HCT116 (cell line): ENCODE measurements around the gene RASGRF1. TPM values are rescaled to one million over a fixed set of nuclear protein-coding genes. Genes with fewer than 3 reads are reported as not detected.

Experiments used
- ATAC-seq: fragments of 200-7000 bp; cut with Tn5 transposase; 2 replicates; pipeline ENCODE4 v1.9.1; 2020; ENCODE audit warnings: mild to moderate bottlenecking, moderate library complexity
- BruUV-seq: library from RNA; stranded (reverse); fragments of 400-500 nt; replicated peaks from 2 replicates; lab custom pipeline; 2021; lab: Mats Ljungman, UMichigan
- CTCF ChIA-PET: fragments of 300-600 bp; sonication (Branson Sonifier 250); formaldehyde crosslinking; loops from one replicate; lab custom pipeline; 2021; ENCODE audit warnings: antibody characterized with exemption; lab: Charles Lee
- POLR2A ChIA-PET: fragments of 300-600, 350-600 bp; sonication (Branson Sonifier 250); formaldehyde crosslinking; loops from one replicate; lab custom pipeline; 2021; ENCODE audit warnings: antibody characterized with exemption; lab: Charles Lee
- RAD21 ChIA-PET, 2 experiments: fragments of 300-600 bp; sonication (Branson Sonifier 250); formaldehyde crosslinking; loops; one replicate each; lab custom pipeline; 2023; ENCODE audit warnings: low total read pairs in 2 of 2; ENCODE audit not compliant: uncharacterized antibody in 2 of 2, unreplicated experiment in 2 of 2, low non-redundant PET in 1 of 2; lab: Charles Lee
- DNase-seq: peaks from one replicate; pipeline ENCODE4 v3.0.0-alpha.2; 2010; ENCODE audit warnings: low read depth, low spot score
- H2AFZ ChIP-seq: fragments of 200-600 bp; shearing (Covaris generic), sonication (generic); 2 replicates; pipeline ENCODE4 v1.6.1; 2017; ENCODE audit warnings: low read depth, mixed run types, mixed read lengths, antibody characterized with exemption, low read length; ENCODE audit not compliant: poor library complexity, severe bottlenecking
- H3K27ac ChIP-seq: 2 replicates; pipeline ENCODE4 v1.5.1; 2012; ENCODE audit warnings: low read depth, low read length
- H3K27me3 ChIP-seq: fragments of 200-600 bp; sonication (generic); 2 replicates; pipeline ENCODE4 v1.6.1; 2016; ENCODE audit warnings: mixed run types, low read length, mixed read lengths; ENCODE audit not compliant: insufficient read depth
- H3K36me3 ChIP-seq, 2 experiments: fragments of 200-500 bp in 1 of 2; fragments of 200-600 bp in 1 of 2; sonication (Bioruptor generic) in 1 of 2; sonication (generic) in 1 of 2; 2 replicates each; pipeline versions ENCODE4 v1.5.1 to v1.6.1; 2014 to 2016; ENCODE audit warnings: low read length in 2 of 2, inconsistent platforms in 1 of 2, mixed read lengths in 1 of 2, mixed run types in 1 of 2; ENCODE audit not compliant: insufficient read depth in 2 of 2, control insufficient read depth in 1 of 2
- H3K4me1 ChIP-seq, 2 experiments: fragments of 200-600 bp in 1 of 2; sonication (generic) in 1 of 2; 2 replicates each; pipeline versions ENCODE4 v1.5.1 to v1.6.1; 2012 to 2017; ENCODE audit warnings: low read length in 2 of 2, inconsistent platforms in 1 of 2, mild to moderate bottlenecking in 1 of 2, mixed read lengths in 1 of 2, mixed run types in 1 of 2, moderate library complexity in 1 of 2; ENCODE audit not compliant: insufficient read depth in 2 of 2, control insufficient read depth in 1 of 2
- H3K4me2 ChIP-seq: fragments of 200-600 bp; sonication (generic); 2 replicates; pipeline ENCODE4 v1.6.1; 2017; ENCODE audit warnings: mixed run types, low read length, mixed read lengths
- H3K4me3 ChIP-seq, 2 experiments: fragments of 200-600 bp in 1 of 2; sonication (generic) in 1 of 2; replicated peaks in 1 of 2; 2 replicates each; pipeline ENCODE4 v1.5.1; 2011 to 2016; ENCODE audit warnings: low read length in 2 of 2, control low read depth in 1 of 2, low read depth in 1 of 2, mild to moderate bottlenecking in 1 of 2, mixed read lengths in 1 of 2, mixed run types in 1 of 2
- H3K79me2 ChIP-seq: fragments of 200-600 bp; sonication (generic); 2 replicates; pipeline ENCODE4 v1.6.1; 2017; ENCODE audit warnings: mild to moderate bottlenecking, mixed run types, low read length, moderate library complexity, mixed read lengths; ENCODE audit not compliant: insufficient read depth
- H3K9ac ChIP-seq: fragments of 200-600 bp; sonication (generic); 2 replicates; pipeline ENCODE4 v1.6.1; 2016; ENCODE audit warnings: low read length, mixed read lengths
- H3K9me2 ChIP-seq: fragments of 200-600 bp; sonication (generic), shearing (Covaris generic); 2 replicates; pipeline ENCODE4 v1.6.1; 2017; ENCODE audit warnings: mixed run types, mild to moderate bottlenecking, moderate library complexity; ENCODE audit not compliant: insufficient read depth
- H3K9me3 ChIP-seq, 2 experiments: fragments of 200-500 bp in 1 of 2; fragments of 200-600 bp in 1 of 2; sonication (Bioruptor generic) in 1 of 2; sonication (generic) in 1 of 2; 2 replicates each; pipeline ENCODE4 v1.6.1; 2014 to 2017; ENCODE audit warnings: low read length in 2 of 2, mixed read lengths in 2 of 2, inconsistent platforms in 1 of 2, low read depth in 1 of 2, mild to moderate bottlenecking in 1 of 2, mixed run types in 1 of 2, moderate library complexity in 1 of 2; ENCODE audit not compliant: control insufficient read depth in 1 of 2, insufficient read depth in 1 of 2
- H4K20me1 ChIP-seq: fragments of 200-600 bp; sonication (generic), shearing (Covaris generic); 2 replicates; pipeline ENCODE4 v1.6.1; 2017; ENCODE audit warnings: mixed run types, mild to moderate bottlenecking, moderate library complexity; ENCODE audit not compliant: insufficient read depth
- CBX3 ChIP-seq: IDR thresholded peaks from 2 replicates; pipeline ENCODE4 v1.6.1; 2012; ENCODE audit warnings: low read depth
- CEBPB ChIP-seq: IDR thresholded peaks from 2 replicates; pipeline ENCODE4 v1.6.1; 2012; ENCODE audit warnings: low read depth
- CTCF ChIP-seq, 3 experiments: fragments of 200-600 bp in 1 of 3; sonication (generic) in 1 of 3; IDR thresholded peaks in 2 of 3; conservative IDR thresholded peaks in 1 of 3; 2 replicates each; pipeline ENCODE4 v1.5.1; 2012 to 2017; ENCODE audit warnings: low read depth in 2 of 3, low read length in 2 of 3, antibody characterized with exemption in 1 of 3, borderline replicate concordance in 1 of 3, control low read depth in 1 of 3, mild to moderate bottlenecking in 1 of 3, mixed read lengths in 1 of 3, mixed run types in 1 of 3, moderate library complexity in 1 of 3; ENCODE audit not compliant: insufficient read depth in 1 of 3
- EGR1 ChIP-seq: IDR thresholded peaks from 2 replicates; pipeline ENCODE4 v1.6.1; 2012; ENCODE audit warnings: low read depth
- ELF1 ChIP-seq: IDR thresholded peaks from 2 replicates; pipeline ENCODE4 v1.6.1; 2012; ENCODE audit warnings: low read depth, borderline replicate concordance
- EZH2phosphoT487 ChIP-seq: fragments of 200-600 bp; IDR thresholded peaks from 2 replicates; pipeline ENCODE4 v1.6.1; 2018; ENCODE audit warnings: antibody characterized with exemption, borderline replicate concordance
- FOSL1 ChIP-seq: IDR thresholded peaks from 2 replicates; pipeline ENCODE4 v1.6.1; 2012; ENCODE audit warnings: low read depth
- JUND ChIP-seq: IDR thresholded peaks from 2 replicates; pipeline ENCODE4 v1.6.1; 2012
- MAX ChIP-seq: IDR thresholded peaks from 2 replicates; pipeline ENCODE4 v1.6.1; 2012
- RAD21 ChIP-seq: IDR thresholded peaks from 2 replicates; pipeline ENCODE4 v1.6.1; 2012; ENCODE audit warnings: low read depth, mild to moderate bottlenecking
- REST ChIP-seq: IDR thresholded peaks from 2 replicates; pipeline ENCODE4 v1.6.1; 2012; ENCODE audit warnings: low read depth
- SIN3A ChIP-seq: IDR thresholded peaks from 2 replicates; pipeline ENCODE4 v1.6.1; 2012; ENCODE audit warnings: low read depth
- SP1 ChIP-seq: IDR thresholded peaks from 2 replicates; pipeline ENCODE4 v1.6.1; 2012; ENCODE audit warnings: low read depth
- SRF ChIP-seq: IDR thresholded peaks from 2 replicates; pipeline ENCODE4 v1.6.1; 2012; ENCODE audit warnings: low read depth
- TCF7L2 ChIP-seq: IDR thresholded peaks from 2 replicates; pipeline ENCODE4 v1.7.0; 2011; ENCODE audit warnings: borderline replicate concordance, inconsistent platforms; ENCODE audit not compliant: insufficient read depth, insufficient read length; ENCODE audit errors: extremely low read depth
- YY1 ChIP-seq: IDR thresholded peaks from 2 replicates; pipeline ENCODE4 v1.6.1; 2011; ENCODE audit warnings: low read length, low read depth, moderate library complexity, mild to moderate bottlenecking; ENCODE audit not compliant: insufficient replicate concordance; ENCODE audit errors: extremely low read depth
- intact Hi-C: fragments of 100-400 bp; cut with micrococcal nuclease; formaldehyde crosslinking; loops from 2 replicates; pipeline ENCODE4 v1.10.0; 2022
- total RNA-seq: library from RNA; stranded (reverse); gene quantifications from one replicate; pipeline ENCODE4 v1.2.1, GENCODE V29; 2021; ENCODE audit not compliant: unreplicated experiment

RASGRF1 gene
- total RNA-seq, 1 experiment from 2014 or later, result 2.4 TPM

GRCh38 chr15:78937132-78937739, 153.3 kb downstream of the RASGRF1 start:
- BruUV-seq, result no TSS peak

GRCh38 chr15:78934655-78935023, 155.9 kb downstream of the RASGRF1 start:
- CTCF ChIA-PET, result no interaction called here
- TF ChIP-seq MAX (no peak), ELF1 (no peak), CEBPB (no peak), SIN3A (no peak), CTCF (IDR thresholded peaks at IDR 0.05 in 2 of 3, conservative IDR thresholded peaks at IDR 0.05 in 1 of 3; ENCODE audit: borderline replicate concordance in 1 of 3, insufficient read depth in 1 of 3, low read depth in 2 of 3, low read length in 2 of 3) (no peak), TCF7L2 (no peak), CBX3 (no peak), EZH2phosphoT487 (no peak), REST (no peak), YY1 (no peak), EGR1 (no peak), JUND (no peak)

More at GRCh38 chr15:78937132-78937739, 153.3 kb downstream of the RASGRF1 start:
- no peaks in the 10 kb centered on the region; a peak in 1 of 4 replicates for H3K36me3 ChIP-seq
- CTCF ChIA-PET, result no interaction called here
- POLR2A ChIA-PET, result no interaction called here
- no peak overlapping the region for H3K9ac ChIP-seq
- DNase-seq (no peak), ATAC-seq (no peak)
- H3K4me1 ChIP-seq, result no peaks in the 10 kb centered on the region
- no peak for TF ChIP-seq FOSL1
- TF ChIP-seq TCF7L2, result no peak
- TF ChIP-seq SP1, result no peak
- no peak for TF ChIP-seq EZH2phosphoT487
- no peak for TF ChIP-seq SRF
- no peak for TF ChIP-seq JUND
- no peak for TF ChIP-seq RAD21
- H3K4me3 ChIP-seq, result no peak overlapping the region
- no peaks in the 10 kb centered on the region for H3K9me3 ChIP-seq
- no peaks in the 10 kb centered on the region for H3K79me2 ChIP-seq
- H3K4me2 ChIP-seq, result no peak overlapping the region
- H3K27ac ChIP-seq, result no peak overlapping the region
- no peaks in the 10 kb centered on the region for H3K9me2 ChIP-seq
- H3K27me3 ChIP-seq, result no peaks in the 10 kb centered on the region
- H2AFZ ChIP-seq, result no peak overlapping the region
- H4K20me1 ChIP-seq, result no peaks in the 10 kb centered on the region
- RAD21 ChIA-PET, result no interaction called here
- intact Hi-C loops, result no loop called here

More at GRCh38 chr15:78934655-78935023, 155.9 kb downstream of the RASGRF1 start:
- Histone ChIP-seq H3K36me3 (no peaks in the 10 kb centered on the region; a peak in 1 of 4 replicates), H2AFZ (no peak overlapping the region), H3K79me2 (no peaks in the 10 kb centered on the region), H4K20me1 (no peaks in the 10 kb centered on the region), H3K4me2 (no peak overlapping the region), H3K27ac (no peak overlapping the region), H3K9me3 (no peaks in the 10 kb centered on the region), H3K4me1 (peaks cover 10 to 23% of the 10 kb centered on the region in 2 experiments), H3K9ac (no peak overlapping the region), H3K4me3 (no peak overlapping the region), H3K9me2 (no peaks in the 10 kb centered on the region), H3K27me3 (no peaks in the 10 kb centered on the region)
- RAD21 ChIA-PET, result no interaction called here
- DNase-seq (no peak), ATAC-seq (no peak)
- no TSS peak for BruUV-seq
- POLR2A ChIA-PET, result no interaction called here
- intact Hi-C loops, result no loop called here
